HepG2 (cell line): ENCODE measurements around the gene NT5M. TPM values are rescaled to one million over a fixed set of nuclear protein-coding genes. Genes with fewer than 3 reads are reported as not detected.

Experiments
- BORCS8-MEF2B ChIP-seq: sonication (generic); formaldehyde crosslinking; IDR thresholded peaks from 2 replicates; pipeline ENCODE4 v1.8.0; 2022; ENCODE audit warnings: mild to moderate bottlenecking, missing genetic modification reagents
- CBFB ChIP-seq: sonication (generic); formaldehyde crosslinking; IDR thresholded peaks from 2 replicates; pipeline ENCODE4 v1.4.0; 2020; ENCODE audit warnings: missing genetic modification reagents
- ELF1 ChIP-seq: sonication (generic); formaldehyde crosslinking; IDR thresholded peaks from 2 replicates; pipeline ENCODE4 v1.4.0; 2020; ENCODE audit warnings: missing genetic modification reagents
- FOSL2 ChIP-seq: sonication (generic); formaldehyde crosslinking; IDR thresholded peaks from 2 replicates; pipeline ENCODE4 v1.4.0; 2020; ENCODE audit warnings: missing genetic modification reagents
- MED13 ChIP-seq: sonication (generic); formaldehyde crosslinking; IDR thresholded peaks from 2 replicates; pipeline ENCODE4 v1.5.0; 2020; ENCODE audit warnings: missing genetic modification reagents
- MYC ChIP-seq: sonication (generic); formaldehyde crosslinking; IDR thresholded peaks from 2 replicates; pipeline ENCODE4 v1.9.0; 2021; ENCODE audit warnings: missing genetic modification reagents, borderline replicate concordance
- NAIF1 ChIP-seq: sonication (generic); formaldehyde crosslinking; IDR thresholded peaks from 2 replicates; pipeline ENCODE4 v1.5.0; 2020; ENCODE audit warnings: mild to moderate bottlenecking, missing genetic modification reagents, borderline replicate concordance
- NCOR1 ChIP-seq: fragments of 200-600 bp; sonication (generic); IDR thresholded peaks from 2 replicates; pipeline ENCODE4 v1.7.0; 2017; ENCODE audit warnings: antibody characterized with exemption, low read length, borderline replicate concordance
- PHF21A ChIP-seq: sonication (generic); formaldehyde crosslinking; IDR thresholded peaks from 2 replicates; pipeline ENCODE4 v1.5.0; 2020; ENCODE audit warnings: mild to moderate bottlenecking, missing genetic modification reagents
- RARA ChIP-seq: IDR thresholded peaks from 2 replicates; pipeline ENCODE4 v1.6.1; 2016; ENCODE audit warnings: missing genetic modification reagents, missing compliant biosample characterization
- SNAPC2 ChIP-seq: sonication (generic); formaldehyde crosslinking; IDR thresholded peaks from 2 replicates; pipeline ENCODE4 v1.8.1; 2022; ENCODE audit warnings: mild to moderate bottlenecking, missing genetic modification reagents
- SRF ChIP-seq: IDR thresholded peaks from 2 replicates; pipeline ENCODE4 v1.6.1; 2011; ENCODE audit warnings: mild to moderate bottlenecking, low read depth, low read length, moderate library complexity
- ZNF383 ChIP-seq: sonication (generic); formaldehyde crosslinking; IDR thresholded peaks from 2 replicates; pipeline ENCODE4 v1.4.0; 2020; ENCODE audit warnings: missing genetic modification reagents, mild to moderate bottlenecking, borderline replicate concordance
- polyA plus RNA-seq, 8 experiments: library from polyadenylated mRNA; depleted of rRNA in 3 of 8; stranded (reverse) in 7 of 8; unstranded in 1 of 8; fragments of >200 nt; fragmentation: Illumina TruSeq in 4 of 8; extraction: Trizol in 4 of 8; gene quantifications; 2 replicates each; pipeline versions ENCODE4 v1.2.1 to v1.2.3, GENCODE V29; 2011 to 2016; ENCODE audit warnings: low read depth in 4 of 8, missing spikeins in 1 of 8, mixed read lengths in 1 of 8; ENCODE audit not compliant: insufficient read depth in 1 of 8
- total RNA-seq, 5 experiments: library from RNA; depleted of rRNA; stranded (reverse); fragments of >200 nt; fragmentation: Illumina TruSeq; extraction: Trizol; gene quantifications; 2 replicates each; pipeline ENCODE4 v1.2.3, GENCODE V29; 2016; ENCODE audit warnings: low read depth in 1 of 5
- TF ChIP-seq, protein P1 (sequence below): sonication (generic); formaldehyde crosslinking; IDR thresholded peaks from 2 replicates; pipeline ENCODE4 v1.5.1; 2020; ENCODE audit warnings: mild to moderate bottlenecking, missing genetic modification reagents, moderate library complexity
- TF ChIP-seq, protein P2 (sequence below): sonication (generic); formaldehyde crosslinking; IDR thresholded peaks from 2 replicates; pipeline ENCODE4 v1.9.0; 2021; ENCODE audit warnings: missing genetic modification reagents, mild to moderate bottlenecking, borderline replicate concordance
- TF ChIP-seq, protein P3 (sequence below): sonication (generic); formaldehyde crosslinking; IDR thresholded peaks from 2 replicates; pipeline ENCODE4 v1.4.0; 2020; ENCODE audit warnings: missing genetic modification reagents, borderline replicate concordance
- TF ChIP-seq, protein P4 (sequence below): IDR thresholded peaks from 2 replicates; pipeline ENCODE4 v1.4.0; 2020; ENCODE audit warnings: mild to moderate bottlenecking, missing genetic modification reagents

NT5M gene
- total and polyA plus RNA-seq, 2 of the 13 experiments (the other 11 are each of a cell fraction or from before 2014, with no cell fraction given) = 0.55 to 0.78 TPM

DNA sequence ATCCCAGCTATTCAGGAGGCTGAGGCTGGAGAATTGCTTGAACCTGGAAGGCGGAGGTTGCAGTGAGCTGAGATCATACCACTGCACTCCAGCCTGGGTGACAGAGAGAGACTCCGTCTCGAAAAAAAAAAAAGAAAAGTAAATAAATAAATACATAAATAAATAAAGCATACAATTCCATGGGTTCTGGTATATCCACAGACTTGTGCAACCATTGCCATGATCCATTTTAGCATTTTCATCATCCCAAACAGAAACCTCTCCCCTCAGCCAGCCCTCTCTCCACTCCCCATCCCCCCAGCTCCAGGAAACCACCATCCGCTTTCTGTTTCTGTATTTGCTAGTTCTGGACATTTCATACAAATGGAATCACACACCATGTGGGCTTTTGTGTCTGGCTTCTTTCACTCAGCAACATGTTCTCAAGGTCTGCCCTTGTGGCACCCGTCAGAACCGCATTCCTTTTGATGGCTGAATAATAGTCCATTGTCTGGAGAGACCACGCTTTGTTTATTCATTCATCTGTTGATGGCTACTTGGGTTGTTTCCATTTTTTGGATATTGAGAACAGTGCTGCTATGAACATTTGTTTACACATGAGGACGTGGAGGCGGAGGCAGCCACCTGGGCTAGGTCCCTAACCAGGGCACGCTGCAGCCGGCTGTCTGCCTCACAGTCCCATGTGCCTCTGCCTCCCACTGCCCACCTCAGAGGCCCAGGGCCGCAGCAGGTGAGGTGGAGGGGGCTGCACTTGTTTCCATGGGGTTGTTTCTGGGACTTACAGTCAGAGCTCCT lies 76.2 kb downstream of the NT5M start (continued):
- TF ChIP-seq, protein P1, sequence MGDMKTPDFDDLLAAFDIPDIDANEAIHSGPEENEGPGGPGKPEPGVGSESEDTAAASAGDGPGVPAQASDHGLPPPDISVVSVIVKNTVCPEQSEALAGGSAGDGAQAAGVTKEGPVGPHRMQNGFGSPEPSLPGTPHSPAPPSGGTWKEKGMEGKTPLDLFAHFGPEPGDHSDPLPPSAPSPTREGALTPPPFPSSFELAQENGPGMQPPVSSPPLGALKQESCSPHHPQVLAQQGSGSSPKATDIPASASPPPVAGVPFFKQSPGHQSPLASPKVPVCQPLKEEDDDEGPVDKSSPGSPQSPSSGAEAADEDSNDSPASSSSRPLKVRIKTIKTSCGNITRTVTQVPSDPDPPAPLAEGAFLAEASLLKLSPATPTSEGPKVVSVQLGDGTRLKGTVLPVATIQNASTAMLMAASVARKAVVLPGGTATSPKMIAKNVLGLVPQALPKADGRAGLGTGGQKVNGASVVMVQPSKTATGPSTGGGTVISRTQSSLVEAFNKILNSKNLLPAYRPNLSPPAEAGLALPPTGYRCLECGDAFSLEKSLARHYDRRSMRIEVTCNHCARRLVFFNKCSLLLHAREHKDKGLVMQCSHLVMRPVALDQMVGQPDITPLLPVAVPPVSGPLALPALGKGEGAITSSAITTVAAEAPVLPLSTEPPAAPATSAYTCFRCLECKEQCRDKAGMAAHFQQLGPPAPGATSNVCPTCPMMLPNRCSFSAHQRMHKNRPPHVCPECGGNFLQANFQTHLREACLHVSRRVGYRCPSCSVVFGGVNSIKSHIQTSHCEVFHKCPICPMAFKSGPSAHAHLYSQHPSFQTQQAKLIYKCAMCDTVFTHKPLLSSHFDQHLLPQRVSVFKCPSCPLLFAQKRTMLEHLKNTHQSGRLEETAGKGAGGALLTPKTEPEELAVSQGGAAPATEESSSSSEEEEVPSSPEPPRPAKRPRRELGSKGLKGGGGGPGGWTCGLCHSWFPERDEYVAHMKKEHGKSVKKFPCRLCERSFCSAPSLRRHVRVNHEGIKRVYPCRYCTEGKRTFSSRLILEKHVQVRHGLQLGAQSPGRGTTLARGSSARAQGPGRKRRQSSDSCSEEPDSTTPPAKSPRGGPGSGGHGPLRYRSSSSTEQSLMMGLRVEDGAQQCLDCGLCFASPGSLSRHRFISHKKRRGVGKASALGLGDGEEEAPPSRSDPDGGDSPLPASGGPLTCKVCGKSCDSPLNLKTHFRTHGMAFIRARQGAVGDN (CRISPR knock-in tag) = peak; percentile 34; the same call in 1 of the 2 replicates
- TF ChIP-seq PHF21A (no peak), RARA (CRISPR knock-in tag) (peak; percentile 53; the same call in 1 of the 2 replicates), MED13 (CRISPR knock-in tag) (no peak), NAIF1 (CRISPR knock-in tag) (no peak), CBFB (CRISPR knock-in tag) (no peak), MYC (CRISPR knock-in tag) (peak; percentile 28; the same call in 1 of the 2 replicates), SNAPC2 (CRISPR knock-in tag) (no peak), ELF1 (CRISPR knock-in tag) (0 out of 2 replicates have a peak, but pooled peaks have one; percentile 10), FOSL2 (CRISPR knock-in tag) (peak; percentile 33), BORCS8-MEF2B (CRISPR knock-in tag) (no peak), SRF (no peak), NCOR1 (peak; percentile 16; the same call in 1 of the 2 replicates), ZNF383 (CRISPR knock-in tag) (no peak)
- TF ChIP-seq, protein P2, sequence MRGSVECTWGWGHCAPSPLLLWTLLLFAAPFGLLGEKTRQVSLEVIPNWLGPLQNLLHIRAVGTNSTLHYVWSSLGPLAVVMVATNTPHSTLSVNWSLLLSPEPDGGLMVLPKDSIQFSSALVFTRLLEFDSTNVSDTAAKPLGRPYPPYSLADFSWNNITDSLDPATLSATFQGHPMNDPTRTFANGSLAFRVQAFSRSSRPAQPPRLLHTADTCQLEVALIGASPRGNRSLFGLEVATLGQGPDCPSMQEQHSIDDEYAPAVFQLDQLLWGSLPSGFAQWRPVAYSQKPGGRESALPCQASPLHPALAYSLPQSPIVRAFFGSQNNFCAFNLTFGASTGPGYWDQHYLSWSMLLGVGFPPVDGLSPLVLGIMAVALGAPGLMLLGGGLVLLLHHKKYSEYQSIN (CRISPR knock-in tag) = no peak
- TF ChIP-seq, protein P3, sequence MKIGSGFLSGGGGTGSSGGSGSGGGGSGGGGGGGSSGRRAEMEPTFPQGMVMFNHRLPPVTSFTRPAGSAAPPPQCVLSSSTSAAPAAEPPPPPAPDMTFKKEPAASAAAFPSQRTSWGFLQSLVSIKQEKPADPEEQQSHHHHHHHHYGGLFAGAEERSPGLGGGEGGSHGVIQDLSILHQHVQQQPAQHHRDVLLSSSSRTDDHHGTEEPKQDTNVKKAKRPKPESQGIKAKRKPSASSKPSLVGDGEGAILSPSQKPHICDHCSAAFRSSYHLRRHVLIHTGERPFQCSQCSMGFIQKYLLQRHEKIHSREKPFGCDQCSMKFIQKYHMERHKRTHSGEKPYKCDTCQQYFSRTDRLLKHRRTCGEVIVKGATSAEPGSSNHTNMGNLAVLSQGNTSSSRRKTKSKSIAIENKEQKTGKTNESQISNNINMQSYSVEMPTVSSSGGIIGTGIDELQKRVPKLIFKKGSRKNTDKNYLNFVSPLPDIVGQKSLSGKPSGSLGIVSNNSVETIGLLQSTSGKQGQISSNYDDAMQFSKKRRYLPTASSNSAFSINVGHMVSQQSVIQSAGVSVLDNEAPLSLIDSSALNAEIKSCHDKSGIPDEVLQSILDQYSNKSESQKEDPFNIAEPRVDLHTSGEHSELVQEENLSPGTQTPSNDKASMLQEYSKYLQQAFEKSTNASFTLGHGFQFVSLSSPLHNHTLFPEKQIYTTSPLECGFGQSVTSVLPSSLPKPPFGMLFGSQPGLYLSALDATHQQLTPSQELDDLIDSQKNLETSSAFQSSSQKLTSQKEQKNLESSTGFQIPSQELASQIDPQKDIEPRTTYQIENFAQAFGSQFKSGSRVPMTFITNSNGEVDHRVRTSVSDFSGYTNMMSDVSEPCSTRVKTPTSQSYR (CRISPR knock-in tag) = peak; percentile 68; the same call in 1 of the 2 replicates
- TF ChIP-seq, protein P4, sequence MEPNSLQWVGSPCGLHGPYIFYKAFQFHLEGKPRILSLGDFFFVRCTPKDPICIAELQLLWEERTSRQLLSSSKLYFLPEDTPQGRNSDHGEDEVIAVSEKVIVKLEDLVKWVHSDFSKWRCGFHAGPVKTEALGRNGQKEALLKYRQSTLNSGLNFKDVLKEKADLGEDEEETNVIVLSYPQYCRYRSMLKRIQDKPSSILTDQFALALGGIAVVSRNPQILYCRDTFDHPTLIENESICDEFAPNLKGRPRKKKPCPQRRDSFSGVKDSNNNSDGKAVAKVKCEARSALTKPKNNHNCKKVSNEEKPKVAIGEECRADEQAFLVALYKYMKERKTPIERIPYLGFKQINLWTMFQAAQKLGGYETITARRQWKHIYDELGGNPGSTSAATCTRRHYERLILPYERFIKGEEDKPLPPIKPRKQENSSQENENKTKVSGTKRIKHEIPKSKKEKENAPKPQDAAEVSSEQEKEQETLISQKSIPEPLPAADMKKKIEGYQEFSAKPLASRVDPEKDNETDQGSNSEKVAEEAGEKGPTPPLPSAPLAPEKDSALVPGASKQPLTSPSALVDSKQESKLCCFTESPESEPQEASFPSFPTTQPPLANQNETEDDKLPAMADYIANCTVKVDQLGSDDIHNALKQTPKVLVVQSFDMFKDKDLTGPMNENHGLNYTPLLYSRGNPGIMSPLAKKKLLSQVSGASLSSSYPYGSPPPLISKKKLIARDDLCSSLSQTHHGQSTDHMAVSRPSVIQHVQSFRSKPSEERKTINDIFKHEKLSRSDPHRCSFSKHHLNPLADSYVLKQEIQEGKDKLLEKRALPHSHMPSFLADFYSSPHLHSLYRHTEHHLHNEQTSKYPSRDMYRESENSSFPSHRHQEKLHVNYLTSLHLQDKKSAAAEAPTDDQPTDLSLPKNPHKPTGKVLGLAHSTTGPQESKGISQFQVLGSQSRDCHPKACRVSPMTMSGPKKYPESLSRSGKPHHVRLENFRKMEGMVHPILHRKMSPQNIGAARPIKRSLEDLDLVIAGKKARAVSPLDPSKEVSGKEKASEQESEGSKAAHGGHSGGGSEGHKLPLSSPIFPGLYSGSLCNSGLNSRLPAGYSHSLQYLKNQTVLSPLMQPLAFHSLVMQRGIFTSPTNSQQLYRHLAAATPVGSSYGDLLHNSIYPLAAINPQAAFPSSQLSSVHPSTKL (CRISPR knock-in tag) = peak; percentile 75
